Hepatocyte (in vitro differentiated cells): Measurements from ENCODE around the gene GABBR2. TPM values are rescaled to one million over a fixed set of nuclear protein-coding genes. Genes with fewer than 3 reads are reported as not detected.
A peak's percentile ranks its signal among the peaks of the same experiment; 100 is the strongest.

Experiments used
- DNase-seq: peaks from one replicate; pipeline ENCODE4 v3.0.0-alpha.2; 2016; ENCODE audit warnings: low spot score
- H2AFZ ChIP-seq: fragments of 200-600 bp; sonication (generic); 2 replicates; pipeline ENCODE4 v1.6.0; 2016; ENCODE audit warnings: antibody characterized with exemption, mild to moderate bottlenecking
- H3K27ac ChIP-seq: fragments of 200-600 bp; sonication (generic); 2 replicates; pipeline ENCODE4 v1.5.1; 2016; ENCODE audit warnings: mild to moderate bottlenecking
- H3K27me3 ChIP-seq: fragments of 200-600 bp; sonication (generic); 2 replicates; pipeline ENCODE4 v1.6.1; 2016
- H3K36me3 ChIP-seq: fragments of 200-600 bp; sonication (generic); replicated peaks from 2 replicates; pipeline ENCODE4 v1.5.1; 2016; ENCODE audit warnings: low read depth; ENCODE audit not compliant: insufficient read depth
- H3K4me1 ChIP-seq: fragments of 200-600 bp; sonication (generic); 2 replicates; pipeline ENCODE4 v1.5.1; 2016; ENCODE audit warnings: mild to moderate bottlenecking, moderate library complexity; ENCODE audit not compliant: insufficient read depth
- H3K4me2 ChIP-seq: fragments of 200-600 bp; sonication (generic); 2 replicates; pipeline ENCODE4 v1.6.0; 2016
- H3K4me3 ChIP-seq: fragments of 200-600 bp; sonication (generic); 2 replicates; pipeline ENCODE4 v1.5.1; 2016; ENCODE audit warnings: mild to moderate bottlenecking
- H3K79me2 ChIP-seq: fragments of 200-600 bp; sonication (generic); 2 replicates; pipeline ENCODE4 v1.6.0; 2017; ENCODE audit warnings: mild to moderate bottlenecking
- H3K9me2 ChIP-seq: fragments of 200-600 bp; sonication (generic); replicated peaks from 2 replicates; pipeline ENCODE4 v1.6.0; 2017; ENCODE audit warnings: mild to moderate bottlenecking; ENCODE audit not compliant: insufficient read depth
- H3K9me3 ChIP-seq: fragments of 200-600 bp; sonication (generic); 2 replicates; pipeline ENCODE4 v1.5.1; 2016; ENCODE audit warnings: low read depth, mild to moderate bottlenecking
- H4K20me1 ChIP-seq: fragments of 200-600 bp; sonication (generic); 2 replicates; pipeline ENCODE4 v1.6.0; 2016; ENCODE audit warnings: mild to moderate bottlenecking; ENCODE audit not compliant: insufficient read depth, poor library complexity, severe bottlenecking
- CTCF ChIP-seq: fragments of 200-600 bp; sonication (generic); IDR thresholded peaks from 2 replicates; pipeline ENCODE4 v1.5.1; 2016; ENCODE audit warnings: antibody characterized with exemption, mild to moderate bottlenecking; ENCODE audit not compliant: poor library complexity
- EZH2 ChIP-seq: fragments of 200-600 bp; sonication (generic); IDR thresholded peaks from 2 replicates; pipeline ENCODE4 v1.6.1; 2016; ENCODE audit warnings: antibody characterized with exemption, mild to moderate bottlenecking, borderline replicate concordance
- EZH2phosphoT487 ChIP-seq: fragments of 200-600 bp; sonication (generic); IDR thresholded peaks from one replicate; pipeline ENCODE4 v1.6.1; 2018; ENCODE audit warnings: antibody characterized with exemption, mild to moderate bottlenecking, low read depth, moderate library complexity; ENCODE audit not compliant: unreplicated experiment, severe bottlenecking
- WGBS: methylation state at CpG from one replicate; pipeline ENCODE4 v1.1.6; 2016; ENCODE audit warnings: low lambda C conversion rate; ENCODE audit errors: missing lambda C conversion rate; 5-methylcytosine and 5-hydroxymethylcytosine counted together
- polyA plus RNA-seq: library from polyadenylated mRNA; unstranded; fragments of >200 nt; fragmentation: Nextera tagmentation; extraction: Ambion mirVana; gene quantifications from 2 replicates; pipeline ENCODE4 v1.2.1, GENCODE V29; 2016
- total RNA-seq: library from RNA; depleted of rRNA; stranded (reverse); fragments of >200 nt; gene quantifications from 2 replicates; pipeline ENCODE4 v1.2.3, GENCODE V29; 2014

The GABBR2 gene
- total and polyA plus RNA-seq, 2 experiments from 2014 or later: 0.20 to 0.28 TPM

GRCh38 chr9:98260635-98261034 is 448.1 kb downstream of the GABBR2 start:
- Histone ChIP-seq H3K79me2 (no peaks in the 10 kb centered on the region), H4K20me1 (no peaks in the 10 kb centered on the region), H3K9me3 (no peaks in the 10 kb centered on the region), H3K4me2 (no peak overlapping the region), H3K4me3 (no peak overlapping the region), H3K27me3 (no peaks in the 10 kb centered on the region), H3K27ac (no peak overlapping the region), H3K4me1 (no peaks in the 10 kb centered on the region), H2AFZ (no peak overlapping the region), H3K36me3 (no peaks in the 10 kb centered on the region), H3K9me2 (no peaks in the 10 kb centered on the region)
- TF ChIP-seq EZH2 (no peak), EZH2phosphoT487 (no peak), CTCF (no peak)
- no peak for DNase-seq
- WGBS: 76% methylated on average over 5 of the region's 5 CpGs

GRCh38 chr9:98259791-98260190 is 448.9 kb downstream of the GABBR2 start:
- H3K27me3 ChIP-seq: no peaks in the 10 kb centered on the region
- no peak for DNase-seq
- no peaks in the 10 kb centered on the region for H4K20me1 ChIP-seq
- H2AFZ ChIP-seq: no peak overlapping the region
- H3K36me3 ChIP-seq: no peaks in the 10 kb centered on the region
- no peak overlapping the region for H3K27ac ChIP-seq
- H3K4me2 ChIP-seq: no peak overlapping the region
- H3K79me2 ChIP-seq: peaks cover 3% of the 10 kb centered on the region
- TF ChIP-seq CTCF: no peak
- no peak for TF ChIP-seq EZH2
- no peak for TF ChIP-seq EZH2phosphoT487
- H3K4me1 ChIP-seq: no peaks in the 10 kb centered on the region
- 84% methylated on average over 3 of the region's 3 CpGs for WGBS
- H3K9me2 ChIP-seq: no peaks in the 10 kb centered on the region
- no peak overlapping the region for H3K4me3 ChIP-seq
- no peaks in the 10 kb centered on the region for H3K9me3 ChIP-seq

- H3K79me2 ChIP-seq: peaks cover 21% of the 10 kb centered on the region
- H3K4me1 ChIP-seq: no peaks in the 10 kb centered on the region
- H3K27ac ChIP-seq: peak overlapping the region; percentile 95
- no peaks in the 10 kb centered on the region for H3K36me3 ChIP-seq
- WGBS: 22% methylated on average over 12 of the region's 12 CpGs
- H3K27me3 ChIP-seq: no peaks in the 10 kb centered on the region
- H4K20me1 ChIP-seq: no peaks in the 10 kb centered on the region
- TF ChIP-seq EZH2phosphoT487 (no peak), EZH2 (no peak), CTCF (no peak)
- peak overlapping the region; percentile 73 for H3K4me3 ChIP-seq
- H3K9me3 ChIP-seq: no peaks in the 10 kb centered on the region
- DNase-seq: no peak
- peak overlapping the region; percentile 96 for H2AFZ ChIP-seq
- no peaks in the 10 kb centered on the region for H3K9me2 ChIP-seq
- H3K4me2 ChIP-seq: peak overlapping the region; percentile 94
Observed at GRCh38 chr9:98256756-98257155, 452.0 kb downstream of the GABBR2 start.
